Putamen (tissue), 1 donor: ENCODE results near the gene ZFAND3.

ENCODE experiments used
- DNase-seq: peaks from one replicate; pipeline ENCODE4 v3.0.0-alpha.2; 2016; ENCODE audit warnings: low spot score

The ZFAND3 gene

DNA sequence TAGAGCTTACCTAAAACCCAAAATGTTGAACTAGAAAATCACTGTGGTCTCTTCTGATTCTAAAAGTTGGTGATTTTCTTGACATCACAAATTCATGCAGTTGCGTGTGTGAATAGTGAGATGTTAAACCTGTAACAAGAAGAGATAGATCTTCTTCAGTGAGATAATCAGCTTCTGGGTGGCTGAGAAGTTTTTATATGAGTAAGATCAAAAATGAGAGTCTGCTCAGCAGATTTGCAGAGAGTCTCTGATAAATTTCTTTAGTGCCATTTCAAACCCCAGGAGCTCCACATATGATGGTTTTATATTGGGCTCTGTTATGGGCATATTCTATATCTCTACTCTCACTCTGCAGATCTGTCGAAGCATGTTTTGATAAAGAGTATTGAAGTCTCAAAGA, 185.4 kb downstream of the ZFAND3 start:
- DNase-seq = no peak

DNA sequence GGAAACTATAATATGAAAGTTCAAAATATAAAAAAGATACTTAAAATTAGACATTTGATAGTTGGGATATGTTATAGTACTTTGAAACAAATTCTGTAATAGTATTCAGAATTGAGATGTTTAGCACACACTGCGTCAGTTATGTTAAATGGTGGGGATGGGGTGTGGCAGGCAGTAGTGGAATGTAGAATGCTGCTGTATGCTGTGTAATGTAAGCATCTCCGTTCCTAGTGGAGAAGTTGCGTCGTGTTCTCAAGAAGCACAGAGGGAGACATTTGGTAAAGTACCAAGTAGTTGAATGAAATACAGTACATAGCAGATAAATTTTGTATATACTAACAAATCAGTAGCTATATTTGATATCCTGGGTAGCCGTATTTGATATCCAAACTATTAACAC, 192.4 kb downstream of the ZFAND3 start:
- DNase-seq = no peak

DNA sequence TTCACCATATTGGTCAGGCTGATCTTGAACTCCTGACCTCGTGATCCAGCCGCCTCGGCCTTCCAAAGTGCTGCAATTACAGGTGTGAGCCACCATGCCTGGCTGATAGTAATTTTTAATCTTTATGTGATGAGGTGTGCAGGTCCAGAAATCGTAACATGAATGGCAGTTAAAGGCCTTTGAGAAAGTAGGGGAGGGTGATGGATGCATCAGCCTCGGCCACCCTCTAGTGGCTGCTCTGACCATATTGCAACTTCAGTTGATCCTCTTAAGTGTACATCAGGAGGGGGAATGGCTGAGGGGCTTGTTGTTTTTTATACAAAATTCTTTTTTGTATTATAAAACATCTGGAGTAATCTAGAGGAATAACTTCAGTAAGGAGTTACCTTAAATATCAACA, 193.0 kb downstream of the ZFAND3 start:
- DNase-seq = peak; percentile 17

DNA sequence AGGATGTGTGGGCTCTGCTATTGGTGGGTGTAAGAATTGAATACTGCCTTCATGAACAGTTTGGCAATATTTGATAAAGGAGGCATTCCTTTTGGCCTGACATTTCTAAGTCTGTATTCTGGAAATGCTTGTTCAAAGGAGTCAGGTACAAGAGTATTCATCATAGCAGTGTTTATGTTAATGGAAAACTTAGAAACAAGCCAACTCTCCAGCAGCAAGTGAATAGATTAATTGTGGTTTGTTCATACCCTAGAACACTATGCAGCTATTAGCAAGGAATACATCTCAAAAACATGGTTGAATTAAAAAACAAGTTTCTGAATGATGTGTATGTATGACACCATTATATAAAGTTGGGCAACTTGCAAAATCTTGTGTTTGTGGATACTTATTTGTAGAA, 195.8 kb downstream of the ZFAND3 start:
- no peak for DNase-seq

DNA sequence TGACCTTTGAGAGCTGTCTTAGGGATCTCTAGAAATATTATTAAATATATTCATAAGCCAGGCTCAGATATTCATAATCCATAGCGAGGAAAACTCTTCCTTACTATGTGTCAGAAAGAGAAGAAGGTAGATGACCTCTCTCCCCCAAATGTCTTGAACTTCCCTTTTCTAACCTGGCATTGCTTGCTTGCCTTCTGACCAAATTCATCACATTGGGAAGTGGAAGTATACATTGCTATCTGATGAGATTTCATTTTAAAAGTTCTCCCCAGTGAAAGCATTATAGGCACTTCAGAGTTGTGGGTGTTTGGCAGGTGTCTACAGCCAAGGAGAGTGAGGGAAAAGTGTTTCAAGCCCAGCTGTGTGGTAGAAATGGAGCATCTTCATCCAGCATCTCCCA, 197.3 kb downstream of the ZFAND3 start:
- no peak for DNase-seq

DNA sequence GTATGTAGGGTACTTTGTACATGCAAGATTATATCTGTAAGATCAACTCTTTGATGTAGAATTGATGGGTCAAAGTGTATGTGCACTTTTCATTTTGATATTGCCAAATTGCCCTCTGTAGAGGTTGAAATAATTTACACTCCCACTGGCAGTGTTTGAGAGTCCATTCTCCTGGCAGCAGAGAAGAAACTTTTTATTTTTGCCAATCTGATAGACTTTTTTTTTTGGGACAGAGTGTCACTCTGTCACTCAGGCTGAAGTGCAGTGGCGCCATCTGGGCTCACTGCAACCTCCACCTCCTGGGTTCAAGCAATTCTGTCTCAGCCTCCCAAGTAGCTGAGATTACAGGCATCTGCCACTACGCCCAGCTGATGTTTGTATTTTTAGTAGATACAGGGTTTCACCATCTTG, 199.2 kb downstream of the ZFAND3 start:
- no peak for DNase-seq

DNA sequence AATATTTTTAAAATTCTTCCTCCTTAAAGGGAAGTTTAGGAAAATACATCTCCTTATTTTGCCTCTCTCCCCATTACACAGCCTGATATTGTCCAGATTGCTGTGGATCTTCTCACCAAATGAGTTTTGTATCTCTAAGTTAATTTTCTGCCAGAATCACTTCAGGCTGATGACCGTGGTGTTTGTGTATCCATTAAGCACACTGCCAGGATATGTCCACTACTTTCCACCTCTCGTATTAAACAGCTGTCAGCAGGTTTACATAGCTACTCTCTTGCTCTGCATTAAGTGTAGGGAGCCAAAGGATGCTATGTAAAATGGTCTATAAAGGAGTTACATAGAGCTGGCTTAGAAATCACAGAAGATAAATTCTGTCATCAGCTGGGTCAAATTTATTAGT, 201.1 kb downstream of the ZFAND3 start:
- DNase-seq = no peak

DNA sequence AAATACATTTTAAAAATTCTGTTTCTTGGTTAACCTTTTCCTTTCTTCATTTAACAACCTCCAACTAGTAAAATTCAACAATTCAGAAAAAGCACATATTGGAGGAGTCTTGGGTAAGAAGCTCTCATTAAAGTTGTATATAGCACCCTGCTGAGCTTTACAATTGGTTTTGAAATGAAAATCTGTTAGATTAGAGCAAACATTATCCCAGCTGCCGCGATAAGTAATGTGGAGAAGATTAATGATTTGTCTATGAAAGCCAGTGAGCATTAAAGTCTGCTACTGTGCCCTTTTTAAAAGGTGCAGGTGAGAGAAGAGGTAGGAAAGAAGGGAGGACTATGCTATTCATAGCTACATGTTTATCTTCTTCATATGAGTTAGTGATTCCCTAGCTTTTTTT, 201.5 kb downstream of the ZFAND3 start:
- no peak for DNase-seq

DNA sequence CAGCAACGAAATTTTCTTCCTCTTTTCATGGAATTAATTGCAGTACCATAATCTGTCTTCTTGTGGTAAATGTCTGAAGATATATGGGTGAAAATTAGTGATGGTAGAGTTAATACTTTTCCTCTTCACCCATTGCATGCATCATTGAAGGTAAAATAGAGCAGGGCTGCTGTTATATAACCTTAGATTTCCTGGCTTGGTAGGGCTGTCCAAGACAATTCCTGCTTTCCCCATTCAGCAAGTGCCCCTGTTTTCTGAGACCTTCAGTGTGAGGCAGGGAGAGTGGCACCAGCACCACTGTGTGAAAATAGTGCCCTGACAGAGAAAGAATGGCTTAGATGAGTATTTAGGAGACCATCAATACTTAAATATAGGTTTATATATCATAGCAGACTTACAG, 202.0 kb downstream of the ZFAND3 start:
- no peak for DNase-seq

DNA sequence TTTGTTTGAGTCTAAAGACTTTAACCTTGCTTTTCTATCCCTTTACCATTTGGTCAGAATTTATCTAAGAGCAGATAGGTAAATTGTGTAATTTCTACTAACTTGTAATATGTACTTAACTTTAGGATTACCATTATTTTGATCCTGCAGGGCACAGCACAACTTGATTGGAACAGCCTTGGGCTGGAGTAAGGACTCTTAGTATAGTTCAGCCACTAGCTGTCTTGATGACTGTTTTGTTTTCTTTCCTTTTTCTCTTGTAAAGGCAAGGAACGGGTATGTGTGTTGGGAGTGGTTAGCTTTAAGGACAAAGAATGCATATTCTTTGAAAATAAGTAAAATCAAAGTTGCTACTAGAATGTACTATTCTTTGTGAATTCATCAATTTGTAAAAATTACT, 203.2 kb downstream of the ZFAND3 start:
- no peak for DNase-seq

DNA sequence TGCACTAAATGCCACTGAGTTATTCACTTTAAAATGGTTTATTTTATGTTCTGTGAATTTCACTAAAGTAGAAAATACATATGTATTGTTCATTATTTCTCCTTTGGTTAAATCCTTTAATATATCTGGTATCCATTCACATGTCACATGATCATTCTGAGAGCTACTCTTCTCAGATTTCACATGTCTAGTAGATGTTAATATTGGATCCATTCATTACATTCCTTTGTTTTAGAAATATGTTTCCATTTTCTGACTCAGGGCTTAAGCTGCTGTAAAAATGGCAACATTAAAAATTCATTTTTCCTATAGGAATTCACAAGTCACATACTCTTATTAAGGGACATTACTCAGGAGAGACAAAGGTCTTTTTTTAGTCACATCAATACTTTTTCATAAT, 205.4 kb downstream of the ZFAND3 start:
- DNase-seq = no peak

DNA sequence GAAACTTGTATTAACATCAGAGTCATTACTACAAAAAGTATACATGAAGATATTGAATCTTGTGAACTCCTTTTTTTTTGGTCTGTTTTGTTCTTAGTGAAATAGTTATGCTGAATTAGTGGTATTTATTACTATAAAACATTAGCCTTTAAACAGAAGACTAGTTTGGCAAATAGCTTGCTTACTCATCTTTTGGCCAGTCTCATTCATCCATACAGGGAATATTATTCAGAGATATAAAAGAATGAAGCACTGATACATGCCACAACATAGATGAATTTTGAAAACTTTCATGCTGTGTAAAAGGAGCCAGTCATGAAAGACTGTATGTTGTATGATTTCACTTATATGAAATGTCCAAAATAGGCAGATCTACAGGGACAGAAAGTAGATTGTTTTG, 205.9 kb downstream of the ZFAND3 start:
- no peak for DNase-seq

DNA sequence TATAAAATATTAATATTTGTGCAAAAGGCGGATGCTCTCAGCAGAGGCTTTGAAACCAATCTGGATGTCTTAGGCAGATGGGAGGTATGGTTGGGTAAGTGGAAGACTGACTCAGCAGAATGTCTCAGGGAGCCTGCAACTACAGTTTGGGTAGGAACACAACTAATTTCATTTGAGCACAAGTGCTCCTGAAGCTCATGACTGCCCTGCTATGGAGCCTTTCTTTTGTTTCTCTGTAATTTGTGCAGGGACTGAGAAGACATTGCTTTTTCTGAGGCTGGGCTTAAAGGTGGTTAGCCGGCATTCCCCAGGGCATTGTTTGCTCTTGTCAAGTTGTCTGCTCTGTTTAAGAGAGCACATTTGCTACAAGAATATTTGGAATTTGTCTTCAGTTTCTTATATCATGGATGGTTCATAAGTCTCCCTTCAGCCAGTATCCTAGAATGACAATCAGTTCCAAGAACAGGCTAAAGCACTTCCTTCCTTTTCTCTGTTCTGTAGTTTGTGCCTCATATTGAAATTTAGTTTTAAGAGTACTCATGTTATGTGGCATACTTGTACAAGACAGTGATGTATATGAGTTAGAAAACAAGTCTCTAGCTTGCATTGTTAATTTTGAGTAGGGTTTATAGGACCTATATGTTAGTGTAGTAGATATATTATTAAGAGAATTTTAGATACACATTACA, 208.3 kb downstream of the ZFAND3 start:
- DNase-seq = no peak

DNA sequence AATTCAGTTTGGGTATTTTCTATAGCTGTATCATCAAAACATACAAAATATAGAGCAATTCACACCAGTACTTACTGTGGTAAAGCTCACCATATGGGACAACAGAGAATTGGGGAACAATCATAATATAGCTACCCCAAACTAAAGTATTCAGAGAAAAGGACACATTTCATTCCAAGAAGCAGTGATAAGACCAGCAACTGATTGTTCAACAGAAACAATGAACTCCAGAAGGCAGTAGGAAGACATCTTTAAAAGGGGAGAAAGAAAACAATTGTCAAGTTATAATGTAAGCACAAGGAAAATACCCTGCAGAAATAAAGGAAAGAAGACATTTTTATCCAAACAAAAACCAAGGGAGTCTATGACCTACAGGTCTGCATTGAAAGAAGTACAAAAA, 210.9 kb downstream of the ZFAND3 start:
- DNase-seq = no peak

DNA sequence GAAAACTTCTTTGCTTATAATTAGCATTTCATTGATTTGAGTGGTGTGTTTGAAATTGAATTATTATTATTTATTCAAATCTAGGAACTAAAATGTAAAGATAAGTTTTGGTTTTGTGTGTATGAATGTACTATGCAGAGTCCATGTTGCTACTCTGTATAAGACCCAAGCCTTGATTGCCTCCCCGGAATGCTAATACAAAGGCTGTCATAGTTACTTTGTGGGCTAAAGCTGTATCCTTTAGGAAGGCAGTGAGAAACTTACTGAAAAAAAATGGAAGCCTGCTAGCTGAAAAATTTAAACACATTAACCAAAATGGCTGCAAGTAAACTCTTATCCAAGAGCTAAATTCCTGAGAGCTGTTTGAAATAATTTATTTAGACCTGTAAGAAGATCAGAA, 213.3 kb downstream of the ZFAND3 start:
- DNase-seq = no peak

DNA sequence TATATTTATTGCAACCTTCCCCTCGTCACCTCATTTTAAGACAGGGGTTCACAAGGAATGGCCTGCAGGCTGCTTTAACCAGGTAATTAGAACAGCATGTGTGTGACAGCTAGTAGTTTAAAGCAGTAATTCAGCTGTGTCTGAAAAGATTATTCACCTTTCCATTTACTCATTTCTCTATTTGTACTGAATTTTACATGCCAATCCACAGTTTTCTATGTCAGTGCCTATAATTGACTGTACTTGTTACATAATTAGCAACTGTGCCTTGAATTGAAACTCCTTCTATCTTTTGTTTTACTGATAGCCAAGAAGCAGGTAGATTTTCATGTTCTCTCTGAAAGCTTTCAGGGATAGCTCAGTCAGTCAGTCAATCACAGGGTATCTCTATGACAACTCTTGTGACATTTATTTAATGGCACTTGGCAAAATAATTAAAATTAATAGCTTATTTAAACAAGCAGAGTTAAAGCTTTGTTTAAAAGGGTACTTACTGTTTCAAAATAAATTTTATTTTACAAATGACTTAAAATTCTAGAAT, 214.0 kb downstream of the ZFAND3 start:
- peak; percentile 25 for DNase-seq

DNA sequence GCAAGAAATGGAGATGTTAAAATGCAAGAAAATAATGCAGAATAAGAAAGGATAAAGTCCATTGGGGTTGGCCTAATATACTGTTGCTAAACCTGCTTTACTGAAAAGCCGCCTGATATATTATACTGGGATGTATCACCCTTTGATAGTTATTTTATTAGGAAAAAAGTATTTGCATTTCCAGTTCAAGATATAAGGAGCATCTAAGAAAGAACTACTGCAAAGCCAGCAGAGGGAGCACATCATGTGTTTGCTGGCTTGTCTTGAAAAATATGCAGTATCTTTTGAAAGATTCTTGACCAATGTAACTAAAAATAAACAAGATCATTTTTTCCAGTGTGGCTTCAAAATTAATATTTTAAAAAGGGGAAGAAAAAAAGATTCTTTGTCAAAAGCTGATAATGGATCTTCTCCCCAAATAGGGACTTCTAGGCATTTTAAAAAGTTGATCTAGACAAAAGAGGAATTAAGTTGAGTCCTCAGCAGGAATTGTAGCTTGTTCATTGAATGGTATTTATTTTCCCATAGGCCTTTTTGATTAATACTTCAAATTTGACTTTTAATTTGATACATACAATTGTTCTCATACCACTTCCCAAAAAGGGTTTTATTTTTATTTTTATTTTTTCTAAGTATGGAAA, 214.9 kb downstream of the ZFAND3 start:
- peak; percentile 30 for DNase-seq

DNA sequence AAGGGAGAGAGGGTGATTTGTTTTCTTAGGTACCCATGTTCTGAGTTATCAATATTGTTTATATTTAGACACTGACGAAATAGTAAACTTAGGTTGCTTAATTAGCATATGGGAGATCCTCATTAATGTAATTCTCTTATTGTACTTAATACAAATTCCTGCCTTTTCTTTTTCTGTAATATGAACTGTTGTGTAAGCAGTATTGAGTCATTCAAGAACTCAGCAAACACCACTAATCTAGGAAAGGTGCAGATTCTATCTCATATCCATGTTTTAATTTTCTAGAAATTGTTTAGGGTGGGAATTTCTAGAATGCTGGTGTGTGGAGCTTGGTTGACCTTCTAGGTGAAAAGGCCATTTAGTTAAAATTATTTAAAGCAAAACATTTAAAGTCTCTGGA, 216.0 kb downstream of the ZFAND3 start:
- DNase-seq = no peak

DNA sequence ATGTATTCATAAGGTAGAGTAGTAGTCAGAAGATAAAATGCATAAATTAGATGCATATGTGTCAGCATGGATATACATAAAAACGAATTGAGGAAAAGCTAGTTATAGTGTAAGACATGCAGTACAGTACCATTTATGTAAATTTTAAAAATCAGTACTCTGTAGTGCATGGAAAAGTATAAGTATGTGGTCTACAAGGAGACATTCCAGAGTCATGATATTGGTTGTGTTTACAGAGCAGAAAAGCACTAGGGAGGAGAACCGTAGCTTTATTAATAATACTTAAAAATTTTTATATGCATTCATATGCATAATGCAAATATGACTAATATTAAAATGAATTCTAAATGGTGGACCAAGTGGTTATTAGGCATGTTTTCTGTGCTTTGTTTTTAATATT, 220.0 kb downstream of the ZFAND3 start:
- no peak for DNase-seq

DNA sequence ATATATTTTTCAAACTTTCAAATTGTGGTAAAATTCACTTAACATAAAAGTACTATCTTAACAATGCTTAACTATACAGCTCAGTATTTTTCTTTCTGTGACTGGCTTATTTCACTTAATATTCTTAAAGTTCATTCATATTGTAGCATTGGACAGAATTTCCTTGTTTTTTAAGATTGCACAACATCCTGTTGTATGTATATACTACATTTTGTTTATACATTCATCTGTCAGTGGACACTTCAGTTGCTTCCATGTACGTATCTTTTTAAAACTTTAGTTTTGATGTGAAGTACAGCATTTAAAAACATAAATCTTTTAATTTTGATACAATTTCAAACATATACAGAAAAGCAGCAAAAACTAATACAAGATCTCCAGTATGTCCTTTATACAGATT, 220.7 kb downstream of the ZFAND3 start:
- DNase-seq = no peak

DNA sequence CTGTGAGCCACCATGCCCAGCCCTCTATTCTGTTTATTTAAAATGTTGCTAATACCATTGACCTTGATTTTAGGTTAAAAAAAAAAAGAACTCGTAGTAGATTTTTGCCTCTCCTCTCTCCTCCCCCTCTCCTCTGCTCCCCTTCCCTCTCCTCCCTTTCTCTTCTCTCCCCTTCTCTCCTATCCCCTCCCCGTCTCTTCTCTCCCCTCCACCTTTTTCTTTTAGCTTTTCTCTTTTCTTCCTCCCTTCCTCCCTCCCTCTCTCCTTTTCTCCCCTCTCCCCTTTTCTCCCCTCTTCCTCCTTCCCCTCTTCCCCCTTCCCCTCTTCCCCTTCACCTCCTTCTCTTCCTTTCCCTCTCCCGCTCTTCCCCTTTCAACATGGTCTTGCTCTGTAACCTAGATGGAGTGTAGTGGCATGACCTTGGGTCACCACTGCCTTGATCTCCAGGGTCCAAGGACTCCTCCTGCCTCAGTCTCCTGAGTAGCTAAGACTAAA, 223.8 kb downstream of the ZFAND3 start:
- no peak for DNase-seq

DNA sequence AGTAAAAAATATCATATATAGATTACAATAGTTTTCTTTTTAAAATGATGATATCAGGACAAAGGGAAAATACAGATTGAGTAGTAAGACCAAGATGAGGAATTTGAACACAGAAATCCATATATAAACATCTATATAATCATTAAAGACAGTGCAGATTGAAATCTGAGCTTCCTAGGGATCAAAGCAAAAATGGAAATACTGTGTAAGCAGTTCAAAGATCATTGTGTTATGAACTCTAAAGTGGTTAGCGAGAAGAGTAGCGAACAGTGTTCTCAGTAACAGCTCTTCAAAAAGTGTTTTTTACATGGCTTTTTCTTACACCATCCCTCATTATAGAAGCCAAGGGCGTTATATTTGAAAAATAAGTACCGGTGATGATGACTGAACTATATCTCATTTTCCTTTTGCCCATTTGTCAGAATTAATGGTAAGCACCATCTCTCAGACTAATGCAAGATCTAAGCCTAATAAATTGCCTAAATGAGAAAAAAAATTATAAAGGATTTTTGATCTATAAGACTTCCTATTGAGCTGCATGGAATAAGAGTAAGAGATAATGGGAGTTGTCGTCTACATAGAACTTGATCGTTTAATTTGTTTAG, 226.3 kb downstream of the ZFAND3 start:
- no peak for DNase-seq

DNA sequence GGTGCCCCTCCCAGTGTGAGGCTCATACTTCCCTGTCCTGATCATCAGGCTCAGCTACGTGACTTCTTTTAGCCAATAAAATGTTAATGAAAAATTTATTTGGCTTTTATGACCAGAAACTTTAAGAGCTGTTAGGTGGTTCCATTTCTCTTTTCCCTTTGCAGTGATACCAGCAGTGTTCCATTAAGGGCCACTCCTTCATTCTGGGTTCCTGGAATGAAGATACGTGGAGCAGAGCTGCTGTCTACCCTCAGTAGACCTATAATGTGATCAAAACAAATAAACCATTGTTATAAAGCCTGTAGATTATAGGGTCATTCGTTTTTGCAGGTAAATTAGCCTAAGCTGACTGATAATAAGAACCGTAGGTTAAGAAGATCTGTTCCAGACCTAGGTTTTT, 228.0 kb downstream of the ZFAND3 start:
- no peak for DNase-seq
